ENCODE data around the gene RALGAPB.

- TF ChIP-seq CTCF (IDR thresholded peaks at IDR 0.05): no peak
- no peak for TF ChIP-seq ZFX (IDR thresholded peaks at IDR 0.05; ENCODE audit: borderline replicate concordance)
Observed at GRCh38 chr20:38460040-38460623, 12.5 kb upstream of the RALGAPB start.

Measured in 22Rv1 (cell line).